Measurements from ENCODE around the gene RAPGEF2. TPM values are rescaled to one million over a fixed set of nuclear protein-coding genes. Genes with fewer than 3 reads are reported as not detected.

Gene RAPGEF2
- total RNA-seq, 1 donor from 2014 or later, result 32.6 TPM

GRCh38 chr4:159134429-159134828, 31.6 kb downstream of the RAPGEF2 start:
- H3K36me3 ChIP-seq (ENCODE audit: control insufficient read depth, insufficient read depth, low read length), result no peaks in the 10 kb centered on the region
- no peak overlapping the region for H3K4me3 ChIP-seq (ENCODE audit: low read depth, low read length)
- no peak for DNase-seq (ENCODE audit: low read depth)
- H3K27me3 ChIP-seq (ENCODE audit: control insufficient read depth, insufficient read depth, low read length), result no peaks in the 10 kb centered on the region
- no peak for TF ChIP-seq CTCF (IDR thresholded peaks at IDR 0.05; ENCODE audit: insufficient read depth, low read length, poor library complexity, severe bottlenecking)

GRCh38 chr4:159137176-159137575, 34.3 kb downstream of the RAPGEF2 start:
- Histone ChIP-seq H3K4me3 (ENCODE audit: low read depth, low read length) (no peak overlapping the region), H3K27me3 (ENCODE audit: control insufficient read depth, insufficient read depth, low read length) (no peaks in the 10 kb centered on the region), H3K36me3 (ENCODE audit: control insufficient read depth, insufficient read depth, low read length) (no peaks in the 10 kb centered on the region)
- DNase-seq (ENCODE audit: low read depth), result no peak
- no peak for TF ChIP-seq CTCF (IDR thresholded peaks at IDR 0.05; ENCODE audit: insufficient read depth, low read length, poor library complexity, severe bottlenecking)

DNA sequence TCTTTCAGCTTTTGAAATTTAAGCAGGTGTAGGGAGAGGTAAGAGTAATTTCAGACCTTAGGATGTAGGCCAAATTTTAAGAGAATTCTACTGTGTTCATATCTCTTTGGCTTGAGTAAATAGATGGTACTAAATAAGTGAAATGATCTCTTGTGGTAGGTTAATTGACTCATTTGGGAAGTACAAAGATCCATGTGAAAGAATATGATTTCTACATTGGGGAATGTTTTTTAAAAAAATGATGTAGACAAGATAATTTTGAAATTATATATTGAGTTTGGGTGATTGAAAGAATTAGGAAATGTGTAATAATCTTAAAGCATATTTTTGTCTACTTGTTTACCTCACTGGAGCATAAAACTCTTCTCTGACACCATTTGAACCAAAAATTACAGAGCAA, 35.6 kb downstream of the RAPGEF2 start:
- Histone ChIP-seq H3K4me3 (ENCODE audit: low read depth, low read length) (no peak overlapping the region), H3K36me3 (ENCODE audit: control insufficient read depth, insufficient read depth, low read length) (no peaks in the 10 kb centered on the region), H3K27me3 (ENCODE audit: control insufficient read depth, insufficient read depth, low read length) (no peaks in the 10 kb centered on the region)
- no peak for DNase-seq (ENCODE audit: low read depth)
- no peak for TF ChIP-seq CTCF (IDR thresholded peaks at IDR 0.05; ENCODE audit: insufficient read depth, low read length, poor library complexity, severe bottlenecking)

DNA sequence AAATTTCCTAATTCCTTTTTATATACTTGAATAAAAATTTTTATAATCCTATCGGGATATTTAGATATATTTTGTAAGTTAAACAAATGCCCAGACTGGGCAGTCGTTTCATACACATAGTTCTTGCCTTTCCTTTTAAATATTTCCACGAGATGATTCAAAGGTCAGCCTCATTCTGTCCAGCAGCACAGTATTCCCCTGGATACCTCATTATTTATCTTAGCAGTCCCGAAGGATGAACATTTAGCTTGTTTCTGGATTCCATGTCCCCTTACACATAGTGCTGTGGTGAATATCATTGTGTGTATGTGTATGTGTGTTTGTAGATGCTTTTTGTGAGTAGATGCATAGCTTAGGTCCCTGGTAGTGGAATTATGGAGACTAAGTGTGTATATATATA, 38.3 kb downstream of the RAPGEF2 start:
- no peak for TF ChIP-seq CTCF (IDR thresholded peaks at IDR 0.05; ENCODE audit: insufficient read depth, low read length, poor library complexity, severe bottlenecking)
- H3K27me3 ChIP-seq (ENCODE audit: control insufficient read depth, insufficient read depth, low read length), result no peaks in the 10 kb centered on the region
- no peak overlapping the region for H3K4me3 ChIP-seq (ENCODE audit: low read depth, low read length)
- H3K36me3 ChIP-seq (ENCODE audit: control insufficient read depth, insufficient read depth, low read length), result no peaks in the 10 kb centered on the region
- DNase-seq (ENCODE audit: low read depth), result no peak

DNA sequence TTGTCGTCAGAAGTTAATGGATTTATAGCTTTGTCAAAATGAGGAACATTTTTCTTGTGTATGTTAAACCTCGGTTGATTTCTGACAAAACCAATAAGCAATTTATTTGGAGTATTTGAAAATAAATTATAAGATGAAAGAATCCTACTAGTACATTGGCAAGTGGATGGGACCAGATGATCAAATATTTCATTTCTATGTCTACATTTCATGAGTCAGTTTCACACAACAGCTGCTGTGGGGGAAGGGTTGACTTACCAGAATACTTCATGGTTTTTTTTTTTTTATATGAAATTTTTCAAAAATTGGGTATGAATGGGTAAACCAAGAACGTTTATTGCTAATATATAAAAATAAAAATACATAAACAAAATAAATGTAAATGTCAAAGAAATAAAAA, 39.4 kb downstream of the RAPGEF2 start:
- Histone ChIP-seq H3K4me3 (ENCODE audit: low read depth, low read length) (no peak overlapping the region), H3K27me3 (ENCODE audit: control insufficient read depth, insufficient read depth, low read length) (no peaks in the 10 kb centered on the region), H3K36me3 (ENCODE audit: control insufficient read depth, insufficient read depth, low read length) (no peaks in the 10 kb centered on the region)
- TF ChIP-seq CTCF (IDR thresholded peaks at IDR 0.05; ENCODE audit: insufficient read depth, low read length, poor library complexity, severe bottlenecking), result no peak
- DNase-seq (ENCODE audit: low read depth), result no peak

- H3K4me3 ChIP-seq (ENCODE audit: low read depth, low read length), result no peak overlapping the region
- TF ChIP-seq CTCF (IDR thresholded peaks at IDR 0.05; ENCODE audit: insufficient read depth, low read length, poor library complexity, severe bottlenecking), result no peak
- H3K27me3 ChIP-seq (ENCODE audit: control insufficient read depth, insufficient read depth, low read length), result no peaks in the 10 kb centered on the region
- no peaks in the 10 kb centered on the region for H3K36me3 ChIP-seq (ENCODE audit: control insufficient read depth, insufficient read depth, low read length)
- DNase-seq (ENCODE audit: low read depth), result no peak
These were observed 40.0 kb downstream of the RAPGEF2 start for GRCh38 chr4:159142681-159143384.
